ENCODE measurements around the gene PNPT1. TPM values are rescaled to one million over a fixed set of nuclear protein-coding genes. Genes with fewer than 3 reads are reported as not detected.

Gene PNPT1
- total and polyA plus RNA-seq, 2 of the 4 experiments (the other 2 are of a cell fraction), result 11.2 to 14.3 TPM

- Histone ChIP-seq H2BK20ac (ENCODE audit: low read depth, low read length) (no peak overlapping the region), H2AFZ (replicated peaks; ENCODE audit: low read length, poor library complexity) (peak overlapping the region; percentile 94), H2AK9ac (replicated peaks; ENCODE audit: low read depth, low read length, poor library complexity) (peak overlapping the region; percentile 93), H3K18ac (ENCODE audit: low read depth, low read length) (peak overlapping the region; percentile 65), H4K8ac (ENCODE audit: low read depth in 2 of 2, low read length in 2 of 2) (peak overlapping the region; percentile 37 to 93; a peak in 3 of 4 replicates), H2AK5ac (ENCODE audit: low read depth, low read length) (peak overlapping the region; percentile 79), H3K4me2 (ENCODE audit: low read depth, low read length) (peak overlapping the region; percentile 97), H3K36me3 (ENCODE audit: control insufficient read depth, insufficient read depth, low read length) (no peaks in the 10 kb centered on the region; the same call in 1 of the 2 replicates), H3K56ac (ENCODE audit: extremely low read depth, insufficient read depth, low read length) (peak overlapping the region; percentile 93), H2BK5ac (ENCODE audit: low read depth, low read length, poor library complexity, severe bottlenecking) (peak overlapping the region; percentile 86), H3K27ac (ENCODE audit: insufficient read depth, low read length) (peak overlapping the region; percentile 78), H4K20me1 (ENCODE audit: insufficient read depth, low read length) (peaks cover 12% of the 10 kb centered on the region; the same call in 1 of the 2 replicates), H3K4me3 (ENCODE audit: insufficient read depth, low read depth, low read length) (peak overlapping the region; percentile 84), H4K91ac (ENCODE audit: insufficient read depth, low read depth, low read length) (peak overlapping the region; percentile 82), H3K9ac (ENCODE audit: low read depth, low read length) (peak overlapping the region; percentile 95), H3K9me3 (ENCODE audit: control insufficient read depth, insufficient read depth, low read length) (no peaks in the 10 kb centered on the region), H2BK120ac (ENCODE audit: low read depth, low read length) (peak overlapping the region; percentile 38), H3K4me1 (ENCODE audit: control insufficient read depth, insufficient read depth, low read length) (peaks cover 3% of the 10 kb centered on the region), H3K9me1 (ENCODE audit: insufficient read depth, low read length) (peaks cover 7% of the 10 kb centered on the region; the same call in 1 of the 2 replicates), H2BK15ac (ENCODE audit: low read depth, low read length) (no peak overlapping the region; the same call in 2 of the 3 replicates), H3K23ac (ENCODE audit: low read depth, low read length) (peak overlapping the region; percentile 98), H3K14ac (replicated peaks; ENCODE audit: low read depth, low read length) (peak overlapping the region; percentile 98), H3K4ac (ENCODE audit: low read depth, low read length) (peak overlapping the region; percentile 94), H4K5ac (ENCODE audit: low read depth, low read length) (peak overlapping the region; percentile 76), H3K79me1 (ENCODE audit: low read depth in 1 of 2, low read length in 2 of 2) (peaks cover 22 to 40% of the 10 kb centered on the region in 2 experiments), H3K27me3 (ENCODE audit: control insufficient read depth, insufficient read depth, low read length) (no peaks in the 10 kb centered on the region)
- dilution Hi-C loops (cut with HindIII; ENCODE audit: low sequenced_read_pairs, unreplicated experiment), result no loop called here
- DNase-seq (no peak), ATAC-seq (ENCODE audit: low read depth) (no peak)
- in situ Hi-C loops (cut with MboI; ENCODE audit: low sequenced_read_pairs), result no loop called here
- BruUV-seq (replicated peaks), result no TSS peak
- ChIA-PET POLR2A (ENCODE audit: unreplicated experiment) (interaction anchor here (1.4 kb wide), 1 partner anchor 19 kb away, joined by 3 read pairs; no protein-coding TSS in a partner anchor), CTCF (no interaction called here)
- WGBS, 2 experiments (ENCODE audit: extremely low coverage in 2 of 2, insufficient read length in 1 of 2), result no CpG with 5 or more reads among the region's 10 CpGs
- TF ChIP-seq RAD21 (IDR thresholded peaks at IDR 0.05; ENCODE audit: low read length), result no peak
- no peak for TF ChIP-seq MAFK (IDR thresholded peaks at IDR 0.05; ENCODE audit: low read depth, low read length)
- TF ChIP-seq CTCF (conservative IDR thresholded peaks at IDR 0.05; ENCODE audit: low read depth, low read length), result no peak
- no peak for TF ChIP-seq POLR2A (IDR thresholded peaks at IDR 0.05; ENCODE audit: low read depth, low read length)
- TF ChIP-seq ELK1 (IDR thresholded peaks at IDR 0.05; ENCODE audit: borderline replicate concordance, low read depth, low read length), result no peak
- no peak for TF ChIP-seq USF2 (IDR thresholded peaks at IDR 0.05; ENCODE audit: low read depth, low read length)
- intact Hi-C loops (cut with micrococcal nuclease), result no loop called here
Observed at GRCh38 chr2:55618025-55618274, 75.7 kb downstream of the PNPT1 start.

All from IMR-90 (cell line).